ENCODE results near the gene GRIK5.
A peak's percentile ranks its signal among the peaks of the same experiment; 100 is the strongest.

GRIK5 gene

DNA sequence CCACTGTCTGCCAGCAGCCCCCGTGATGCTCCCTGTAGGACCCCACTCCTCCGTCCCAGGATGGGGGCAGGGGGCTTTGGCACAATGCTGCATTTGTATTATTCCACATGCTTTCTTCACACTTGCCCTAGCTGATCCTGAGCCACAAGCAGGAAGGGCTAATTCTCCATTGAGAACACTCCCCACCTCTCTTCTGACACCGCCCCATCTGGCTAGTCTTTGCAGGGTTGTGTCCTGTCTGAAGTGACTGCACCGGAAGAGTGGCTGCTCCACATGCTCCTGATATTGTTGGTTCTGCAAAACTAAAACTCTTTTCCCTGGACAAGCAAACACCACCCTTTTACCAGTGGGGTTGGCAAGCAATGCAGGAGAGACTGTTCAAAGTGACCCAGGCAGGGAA, 23.9 kb upstream of the GRIK5 start:
- DNase-seq: no peak

- no peak for DNase-seq
These were observed 23.5 kb upstream of the GRIK5 start for GRCh38 chr19:42093505-42093904.

GRCh38 chr19:42092350-42092749, 22.3 kb upstream of the GRIK5 start:
- DNase-seq: peak; percentile 27

- no peak for DNase-seq
These were observed 21.7 kb upstream of the GRIK5 start for GRCh38 chr19:42091742-42092141.

DNA sequence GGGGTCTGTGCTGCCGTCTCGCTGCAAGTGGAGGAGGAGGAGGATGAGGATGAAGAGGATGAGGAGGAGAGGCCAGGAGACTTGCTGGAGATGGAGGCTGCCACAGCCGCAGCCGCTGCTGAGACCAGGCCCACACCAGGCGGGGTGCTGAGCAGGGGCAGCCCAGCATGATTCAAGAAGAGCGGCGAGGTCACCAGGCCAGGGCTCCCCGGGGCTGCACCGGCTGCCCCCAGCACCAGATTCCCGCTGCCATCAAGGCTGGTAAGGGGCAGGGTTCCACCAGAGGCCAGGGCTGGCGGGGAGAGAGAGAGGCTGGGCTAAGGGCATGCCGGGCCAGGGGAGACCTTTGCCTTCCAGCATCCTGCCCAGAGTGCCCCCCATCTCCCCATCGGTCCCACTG, 21.3 kb upstream of the GRIK5 start:
- no peak for DNase-seq

DNA sequence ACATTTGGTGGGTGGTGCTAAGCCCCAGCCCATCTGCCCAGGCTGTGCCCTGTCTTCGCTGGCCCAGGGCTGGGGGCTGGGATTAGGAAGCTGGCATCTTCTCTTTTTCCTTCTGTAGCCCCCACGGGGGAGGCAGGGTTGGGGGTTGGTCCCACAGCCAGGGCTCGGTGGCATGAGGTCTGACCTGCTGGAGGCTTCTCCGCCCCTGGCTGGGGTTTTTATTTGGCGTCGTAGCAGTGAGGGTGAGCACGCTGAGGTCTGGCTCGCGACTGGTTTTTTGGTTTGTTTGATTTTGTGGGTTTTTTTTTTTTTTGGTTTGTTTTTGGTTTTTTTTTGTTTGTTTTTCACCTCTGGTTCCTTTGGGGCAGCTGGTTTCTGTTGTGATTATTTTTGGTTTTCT, 20.7 kb upstream of the GRIK5 start:
- no peak for DNase-seq

DNA sequence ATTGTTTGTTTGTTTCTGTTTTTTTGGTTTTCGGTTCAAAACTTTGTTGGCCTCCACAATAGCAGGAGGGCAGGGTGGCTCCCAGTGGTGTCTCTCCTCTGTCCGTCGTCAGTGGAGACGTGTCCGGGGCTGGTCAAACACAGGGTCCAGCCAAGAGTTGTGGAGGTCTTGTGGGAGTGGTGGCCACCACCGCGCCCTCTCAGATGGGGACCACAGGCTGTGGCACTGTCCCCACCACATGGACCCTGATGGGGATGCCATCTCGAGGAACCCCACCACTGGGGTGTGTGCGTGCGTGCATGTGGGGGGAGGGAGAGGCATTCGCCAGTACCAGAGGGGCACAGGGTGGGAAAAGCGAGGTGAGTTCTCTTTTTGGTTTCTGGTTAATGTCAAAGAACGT, 19.8 kb upstream of the GRIK5 start:
- DNase-seq: no peak

GRCh38 chr19:42089191-42089750, 19.3 kb upstream of the GRIK5 start:
- DNase-seq: no peak

DNA sequence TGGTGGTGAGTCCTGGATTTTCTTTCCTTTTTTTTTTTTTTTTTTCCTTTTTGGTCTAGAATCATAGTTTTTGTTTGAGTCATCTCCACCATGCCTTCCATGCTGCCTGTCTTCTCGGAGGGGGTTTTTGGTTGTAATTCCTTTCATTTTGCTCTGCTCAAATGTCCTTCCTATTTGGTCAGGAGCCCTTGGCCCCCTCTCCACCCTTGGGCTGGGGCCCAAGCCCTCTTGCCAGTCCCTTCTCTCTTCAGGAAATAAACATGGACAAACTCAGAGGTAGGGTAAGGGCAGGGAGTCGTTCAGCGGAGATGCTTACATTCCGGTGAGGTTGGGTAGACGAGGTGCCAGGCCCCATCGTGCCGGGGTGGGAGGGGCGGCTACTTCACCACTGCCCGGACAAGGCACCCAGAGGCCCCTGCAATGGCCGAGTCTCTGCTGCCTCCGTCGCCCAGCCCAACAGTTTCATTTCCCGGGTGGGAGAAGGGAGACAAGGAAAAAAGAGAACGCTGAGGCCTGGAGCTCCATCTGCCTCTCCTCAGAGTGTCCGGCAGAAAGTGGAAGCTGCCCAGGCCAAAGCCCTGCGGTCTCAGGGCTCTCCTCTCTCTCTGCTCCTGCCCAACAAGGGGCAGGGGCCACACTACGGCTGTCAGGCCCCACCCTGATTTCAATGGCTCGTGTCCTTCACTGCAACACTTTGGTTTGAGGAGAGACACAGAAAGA, 18.6 kb upstream of the GRIK5 start:
- no peak for DNase-seq

DNA sequence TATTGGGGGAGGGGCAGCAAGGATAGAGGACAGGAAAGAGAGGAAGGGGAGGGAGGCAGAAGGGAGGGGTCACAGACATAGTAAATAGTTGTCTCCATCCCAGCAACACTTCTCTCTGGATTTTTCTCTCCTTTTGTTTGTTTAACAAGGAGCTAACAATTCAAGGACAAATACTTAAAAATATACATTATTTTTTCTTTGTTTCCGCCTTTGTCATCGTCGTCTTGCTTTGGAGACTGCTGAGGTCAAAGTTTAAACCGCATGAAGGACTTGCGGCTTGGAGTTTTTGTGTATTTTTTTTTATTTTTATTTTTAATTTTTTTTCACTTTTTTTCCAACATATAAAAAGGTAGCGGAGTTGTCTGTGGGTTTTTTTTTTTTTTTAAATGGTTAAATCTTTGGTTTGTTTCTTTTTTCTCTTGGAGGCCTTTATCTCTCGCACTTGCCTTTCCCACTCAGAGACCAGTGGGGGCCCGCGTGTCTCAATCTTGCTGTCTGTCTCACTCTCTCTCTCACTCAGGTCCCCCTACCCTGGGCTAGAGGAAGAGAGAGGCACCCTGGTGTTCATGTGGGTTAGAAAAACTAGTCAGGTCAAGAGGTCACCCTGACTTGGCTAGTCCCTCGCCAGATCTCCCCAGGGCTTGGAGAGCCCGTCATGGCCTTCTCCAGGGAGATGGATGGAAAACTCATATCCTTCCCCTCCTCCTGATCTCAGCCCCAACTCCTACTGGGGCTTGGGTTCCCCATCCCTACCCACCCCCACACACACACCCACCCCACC, 17.0 kb upstream of the GRIK5 start:
- DNase-seq: no peak

DNA sequence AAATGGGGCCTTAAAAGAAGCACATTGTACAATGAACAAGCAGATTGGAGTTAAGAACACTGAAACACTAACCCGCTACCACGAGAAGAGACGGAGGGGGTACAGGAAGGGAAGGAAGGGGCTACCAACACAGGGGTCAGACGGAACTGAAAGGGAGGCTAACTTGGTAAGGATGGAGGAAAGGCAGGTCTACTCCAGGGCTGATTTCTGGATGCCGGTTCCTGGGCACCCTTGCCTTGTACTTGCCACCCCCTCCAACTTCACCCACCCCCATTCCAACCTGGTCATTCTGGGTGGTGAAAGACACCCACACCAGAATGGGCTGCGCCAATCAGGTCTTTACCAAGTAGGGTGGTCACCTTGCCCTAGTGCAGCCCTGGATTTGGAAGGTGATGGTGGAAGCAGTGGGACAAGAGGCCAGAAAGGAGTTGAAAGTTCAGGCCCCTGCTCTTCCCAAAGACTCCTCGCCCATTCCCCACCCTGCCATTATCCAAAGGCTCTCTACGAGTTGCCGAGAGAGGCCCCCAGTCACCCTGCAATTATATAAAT, 16.3 kb upstream of the GRIK5 start:
- no peak for DNase-seq

DNA sequence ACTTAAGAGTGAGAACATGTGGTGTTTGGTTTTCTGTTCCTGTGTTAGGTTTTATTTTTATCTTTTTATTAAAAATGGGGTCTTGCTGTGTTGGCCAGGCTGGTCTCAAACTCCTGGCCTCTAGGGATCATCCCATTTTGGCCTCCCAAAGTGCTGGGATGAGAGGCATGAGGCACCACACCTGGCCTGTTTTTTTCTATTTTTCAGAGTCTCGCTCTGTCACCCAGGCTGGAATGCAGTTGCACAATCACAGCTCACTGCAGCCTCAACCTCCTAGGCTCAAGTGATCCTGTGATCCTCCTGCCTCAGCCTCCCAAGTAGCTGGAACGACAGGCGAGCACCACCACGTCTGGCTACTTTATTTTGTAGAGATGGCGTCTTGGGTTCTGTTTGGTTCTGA, 13.5 kb upstream of the GRIK5 start:
- DNase-seq: no peak

DNA sequence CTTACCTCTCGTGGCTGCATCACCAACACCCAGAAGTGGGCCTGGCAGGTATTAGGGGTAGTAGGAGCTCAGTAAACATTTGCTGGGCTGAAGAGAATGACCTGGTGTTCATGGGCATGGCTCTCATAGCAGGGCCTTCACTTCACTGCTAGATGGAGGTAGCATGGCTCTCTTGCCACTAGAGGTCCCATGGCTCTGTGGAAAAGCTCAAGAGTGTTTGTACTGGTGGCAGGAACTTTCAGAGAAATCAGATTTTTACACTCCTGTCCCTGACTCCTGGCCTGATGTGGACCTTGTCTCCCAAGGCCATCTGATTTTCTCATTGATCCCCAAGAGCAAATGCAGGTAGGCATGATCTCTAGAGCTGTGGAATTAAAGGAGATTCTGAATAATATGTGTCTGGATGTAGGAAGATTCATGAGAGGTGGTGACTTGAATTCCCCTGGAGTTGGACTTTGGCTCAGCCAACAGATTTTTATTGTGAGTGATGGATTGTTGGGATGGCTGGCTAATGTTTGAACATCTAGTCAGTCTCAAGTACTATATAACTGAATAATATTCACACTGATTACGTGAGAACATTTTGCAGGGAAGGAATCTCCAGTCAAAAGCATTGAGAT, 11.7 kb upstream of the GRIK5 start:
- no peak for DNase-seq

- DNase-seq: no peak
These were observed 10.9 kb upstream of the GRIK5 start for GRCh38 chr19:42080764-42081375.

DNA sequence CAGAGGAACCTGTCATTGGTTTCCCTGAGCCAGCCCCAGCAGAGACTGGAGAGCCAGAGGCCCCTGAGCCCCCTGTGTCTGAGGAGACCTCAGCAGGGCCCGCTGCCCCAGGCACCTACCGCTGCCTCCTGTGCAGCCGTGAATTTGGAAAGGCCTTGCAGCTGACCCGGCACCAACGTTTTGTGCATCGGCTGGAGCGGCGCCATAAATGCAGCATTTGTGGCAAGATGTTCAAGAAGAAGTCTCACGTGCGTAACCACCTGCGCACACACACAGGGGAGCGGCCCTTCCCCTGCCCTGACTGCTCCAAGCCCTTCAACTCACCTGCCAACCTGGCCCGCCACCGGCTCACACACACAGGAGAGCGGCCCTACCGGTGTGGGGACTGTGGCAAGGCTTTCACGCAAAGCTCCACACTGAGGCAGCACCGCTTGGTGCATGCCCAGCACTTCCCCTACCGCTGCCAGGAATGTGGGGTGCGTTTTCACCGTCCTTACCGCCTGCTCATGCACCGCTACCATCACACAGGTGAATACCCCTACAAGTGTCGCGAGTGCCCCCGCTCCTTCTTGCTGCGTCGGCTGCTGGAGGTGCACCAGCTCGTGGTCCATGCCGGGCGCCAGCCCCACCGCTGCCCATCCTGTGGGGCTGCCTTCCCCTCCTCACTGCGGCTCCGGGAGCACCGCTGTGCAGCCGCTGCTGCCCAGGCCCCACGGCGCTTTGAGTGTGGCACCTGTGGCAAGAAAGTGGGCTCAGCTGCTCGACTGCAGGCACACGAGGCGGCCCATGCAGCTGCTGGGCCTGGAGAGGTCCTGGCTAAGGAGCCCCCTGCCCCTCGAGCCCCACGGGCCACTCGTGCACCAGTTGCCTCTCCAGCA, 10.1 kb upstream of the GRIK5 start:
- DNase-seq: no peak

GRCh38 chr19:42079276-42079669, 9.3 kb upstream of the GRIK5 start:
- no peak for DNase-seq

DNA sequence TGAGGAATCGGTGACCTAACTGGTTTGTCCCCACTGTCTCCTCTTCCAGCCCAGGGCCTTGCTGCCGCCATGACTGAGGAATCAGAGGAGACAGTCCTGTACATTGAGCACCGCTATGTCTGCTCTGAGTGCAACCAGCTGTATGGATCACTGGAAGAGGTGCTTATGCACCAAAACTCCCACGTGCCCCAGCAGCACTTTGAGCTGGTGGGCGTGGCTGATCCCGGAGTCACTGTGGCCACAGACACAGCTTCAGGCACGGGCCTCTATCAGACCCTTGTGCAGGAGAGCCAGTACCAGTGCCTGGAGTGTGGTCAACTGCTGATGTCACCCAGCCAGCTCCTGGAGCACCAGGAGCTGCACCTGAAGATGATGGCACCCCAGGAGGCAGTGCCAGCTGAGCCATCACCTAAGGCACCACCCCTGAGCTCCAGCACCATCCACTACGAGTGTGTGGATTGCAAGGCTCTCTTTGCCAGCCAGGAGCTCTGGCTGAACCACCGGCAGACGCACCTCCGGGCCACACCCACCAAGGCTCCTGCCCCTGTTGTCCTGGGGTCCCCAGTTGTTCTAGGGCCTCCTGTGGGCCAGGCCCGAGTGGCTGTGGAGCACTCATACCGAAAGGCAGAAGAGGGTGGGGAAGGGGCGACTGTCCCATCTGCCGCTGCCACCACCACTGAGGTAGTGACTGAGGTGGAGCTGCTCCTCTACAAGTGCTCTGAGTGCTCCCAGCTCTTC, 8.7 kb upstream of the GRIK5 start:
- no peak for DNase-seq

DNA sequence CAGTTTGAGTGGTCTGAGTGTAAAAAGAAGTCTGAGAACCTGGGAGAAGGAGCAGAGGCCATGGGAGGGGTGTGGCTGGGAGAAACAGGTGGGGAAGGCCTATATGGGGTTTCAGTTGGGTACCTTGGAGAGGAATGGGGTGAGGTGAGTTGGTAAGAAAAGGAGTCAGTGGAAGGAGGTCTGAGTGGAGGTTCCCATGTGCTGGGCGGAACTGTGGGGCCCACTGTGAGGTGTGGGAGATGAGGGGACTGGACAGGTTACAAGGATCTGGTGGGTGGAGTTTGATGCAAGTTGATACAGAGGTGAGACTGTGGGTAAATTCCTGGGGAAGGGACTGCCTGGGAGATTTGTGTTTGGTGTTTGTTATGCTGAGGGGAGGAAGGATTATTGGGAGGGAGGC, 8.1 kb upstream of the GRIK5 start:
- no peak for DNase-seq

GRCh38 chr19:42076380-42076944, 6.5 kb upstream of the GRIK5 start:
- DNase-seq: peak; percentile 25

GRCh38 chr19:42075616-42076379, 5.8 kb upstream of the GRIK5 start, which contains the start of gene ZNF574:
Gene ZNF574 (plus strand): TSS chr19:42076166. CDS start chr19:42078607, 2,441 bp downstream.
- peak; percentile 96 for DNase-seq
